HG03060 (cell line): ENCODE data around the gene GDF2.

ENCODE experiments used
- ATAC-seq: cut with Tn5 transposase; IDR thresholded peaks from one replicate; pipeline ENCODE4 v1.9.1; 2021; ENCODE audit warnings: low read depth, moderate number of reproducible peaks; ENCODE audit not compliant: unreplicated experiment

GDF2 gene

GRCh38 chr10:47311193-47311931 lies 10.9 kb upstream of the GDF2 start:
- ATAC-seq, result no peak

DNA sequence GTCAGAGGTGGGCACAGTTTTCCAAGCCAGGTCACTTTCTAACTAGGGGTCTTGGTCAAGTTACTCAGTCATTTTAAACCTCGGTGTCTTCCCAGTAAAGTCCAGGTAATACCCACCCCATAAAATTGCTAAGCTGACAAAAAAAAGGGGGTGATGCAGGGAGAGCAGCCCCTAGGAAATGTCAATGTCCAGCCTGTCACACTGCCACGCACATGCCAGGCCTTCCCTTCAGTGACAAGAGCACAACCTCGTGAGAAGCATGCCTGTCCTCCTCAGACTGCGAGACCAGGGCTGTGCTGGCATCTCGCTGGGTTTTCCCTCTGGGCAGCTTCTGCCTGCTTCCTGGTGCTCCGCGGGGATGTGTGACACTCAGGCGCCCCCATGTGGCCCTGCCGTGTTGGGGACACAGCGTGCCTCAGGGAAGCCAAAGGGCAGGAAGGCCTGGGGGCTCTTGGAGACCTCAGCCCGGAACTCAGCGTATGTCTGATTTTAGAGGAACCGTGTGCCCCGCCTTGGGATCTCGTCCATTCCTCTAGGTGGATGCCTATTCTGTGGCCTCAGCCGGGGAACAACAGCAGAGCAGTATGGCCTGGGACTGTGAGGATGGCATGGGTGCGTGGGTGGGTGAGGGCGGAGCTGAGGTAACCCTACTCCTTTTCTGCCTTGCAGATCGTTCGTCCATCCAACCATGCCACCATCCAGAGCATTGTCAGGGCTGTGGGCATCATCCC lies 10.2 kb upstream of the GDF2 start:
- ATAC-seq, result no peak

- ATAC-seq, result no peak
Observed at GRCh38 chr10:47312663-47312995, 9.6 kb upstream of the GDF2 start.

GRCh38 chr10:47314416-47314970 lies 7.8 kb upstream of the GDF2 start:
- no peak for ATAC-seq

GRCh38 chr10:47315421-47315820 lies 6.8 kb upstream of the GDF2 start:
- ATAC-seq, result no peak

DNA sequence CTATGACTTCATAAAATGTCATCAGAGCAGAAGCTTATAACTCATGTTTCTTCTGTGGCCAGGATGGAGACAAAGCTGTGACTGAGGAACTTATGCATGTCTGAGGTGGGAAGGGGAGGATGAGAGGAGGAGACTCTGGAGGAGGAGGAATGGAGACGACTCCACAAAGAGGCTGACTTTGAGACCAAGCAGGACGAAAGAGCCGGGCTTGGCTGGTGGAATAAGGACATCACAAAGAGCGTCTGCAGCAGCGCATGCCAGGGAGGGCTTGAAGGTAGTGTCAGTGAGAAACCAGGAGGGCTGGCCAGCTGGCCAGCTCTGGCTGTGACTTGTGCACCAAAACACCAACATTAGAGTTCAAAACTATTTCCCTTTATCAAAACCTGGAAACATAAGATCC lies 6.1 kb upstream of the GDF2 start:
- no peak for ATAC-seq

GRCh38 chr10:47317251-47317650 lies 5.0 kb upstream of the GDF2 start:
- no peak for ATAC-seq

DNA sequence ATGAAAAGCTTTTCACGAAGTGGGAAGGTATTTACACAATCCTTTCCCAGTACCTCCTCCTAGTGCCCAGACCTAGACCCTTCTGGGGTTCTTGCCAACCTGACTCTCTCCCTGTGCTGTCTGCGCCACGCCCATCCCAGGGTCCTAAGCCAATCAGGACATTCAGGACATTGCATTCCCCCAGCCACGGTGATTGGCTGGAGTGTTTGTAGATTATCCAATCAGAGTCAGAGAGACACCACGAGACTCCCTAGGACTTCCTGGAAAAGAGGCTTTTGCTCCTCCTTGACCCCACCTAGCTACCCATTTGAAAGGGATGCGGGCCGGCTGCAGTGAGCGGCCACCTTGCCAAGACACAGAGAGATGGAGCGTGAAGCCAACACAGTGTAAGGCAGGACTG lies 3.5 kb upstream of the GDF2 start:
- no peak for ATAC-seq

- no peak for ATAC-seq
Observed at GRCh38 chr10:47319784-47320183, 2.5 kb upstream of the GDF2 start.

DNA sequence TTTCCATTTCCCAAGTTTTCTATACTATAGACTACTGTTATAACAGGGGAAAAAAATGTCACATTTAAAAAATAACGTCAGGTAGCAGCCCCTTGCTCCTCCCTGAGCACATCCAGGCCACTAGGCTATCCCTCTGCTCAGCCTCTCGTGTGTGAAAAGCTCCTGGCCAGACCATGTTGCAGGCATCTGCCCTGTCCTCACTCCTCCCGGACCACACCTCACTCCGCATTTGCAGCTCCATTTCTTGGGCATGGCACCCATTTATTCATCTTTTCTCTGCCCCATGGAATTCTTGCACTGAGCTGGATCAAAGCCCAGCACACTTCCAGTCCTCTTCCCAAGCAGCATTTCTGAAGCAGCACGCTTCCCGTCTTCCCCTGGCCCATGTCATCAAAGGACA lies 1.4 kb upstream of the GDF2 start:
- no peak for ATAC-seq

DNA sequence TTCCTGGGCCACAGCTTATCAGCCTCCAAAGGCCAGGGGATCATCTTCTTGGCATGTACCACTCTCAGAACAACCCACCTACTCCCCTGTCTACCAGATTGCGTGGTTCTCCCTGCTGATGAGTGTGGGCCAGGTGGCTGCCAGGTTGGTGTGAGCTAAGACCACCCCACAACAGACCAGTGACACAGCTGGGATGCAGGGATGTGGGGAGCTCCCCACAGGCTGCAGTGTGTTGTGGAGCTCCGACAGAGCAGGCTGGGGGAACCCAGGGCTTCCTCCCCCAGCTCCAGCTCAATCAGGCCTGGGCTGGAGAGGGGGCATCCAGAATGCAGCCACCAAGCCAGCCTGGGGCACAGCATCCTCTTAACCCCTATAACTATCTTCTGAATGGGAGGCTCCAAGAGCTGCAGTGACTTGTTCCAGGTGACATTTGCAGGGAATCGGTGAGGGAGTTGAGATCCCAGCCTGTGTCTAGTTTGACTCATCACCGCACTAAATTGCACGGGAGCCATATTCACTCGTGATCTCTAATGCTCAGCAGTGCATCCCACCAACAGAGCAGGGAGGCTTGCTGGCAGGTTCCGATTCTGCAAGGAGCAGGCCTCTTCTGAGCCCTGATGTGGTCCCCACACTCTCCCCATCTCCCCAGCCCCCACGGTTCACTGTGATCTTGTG lies 596 bp upstream of the GDF2 start:
- ATAC-seq, result no peak

- no peak for ATAC-seq
Observed at GRCh38 chr10:47323087-47323486, 833 bp downstream of the GDF2 start.

GRCh38 chr10:47323636-47324296 lies 1.5 kb downstream of the GDF2 start:
- ATAC-seq, result no peak

DNA sequence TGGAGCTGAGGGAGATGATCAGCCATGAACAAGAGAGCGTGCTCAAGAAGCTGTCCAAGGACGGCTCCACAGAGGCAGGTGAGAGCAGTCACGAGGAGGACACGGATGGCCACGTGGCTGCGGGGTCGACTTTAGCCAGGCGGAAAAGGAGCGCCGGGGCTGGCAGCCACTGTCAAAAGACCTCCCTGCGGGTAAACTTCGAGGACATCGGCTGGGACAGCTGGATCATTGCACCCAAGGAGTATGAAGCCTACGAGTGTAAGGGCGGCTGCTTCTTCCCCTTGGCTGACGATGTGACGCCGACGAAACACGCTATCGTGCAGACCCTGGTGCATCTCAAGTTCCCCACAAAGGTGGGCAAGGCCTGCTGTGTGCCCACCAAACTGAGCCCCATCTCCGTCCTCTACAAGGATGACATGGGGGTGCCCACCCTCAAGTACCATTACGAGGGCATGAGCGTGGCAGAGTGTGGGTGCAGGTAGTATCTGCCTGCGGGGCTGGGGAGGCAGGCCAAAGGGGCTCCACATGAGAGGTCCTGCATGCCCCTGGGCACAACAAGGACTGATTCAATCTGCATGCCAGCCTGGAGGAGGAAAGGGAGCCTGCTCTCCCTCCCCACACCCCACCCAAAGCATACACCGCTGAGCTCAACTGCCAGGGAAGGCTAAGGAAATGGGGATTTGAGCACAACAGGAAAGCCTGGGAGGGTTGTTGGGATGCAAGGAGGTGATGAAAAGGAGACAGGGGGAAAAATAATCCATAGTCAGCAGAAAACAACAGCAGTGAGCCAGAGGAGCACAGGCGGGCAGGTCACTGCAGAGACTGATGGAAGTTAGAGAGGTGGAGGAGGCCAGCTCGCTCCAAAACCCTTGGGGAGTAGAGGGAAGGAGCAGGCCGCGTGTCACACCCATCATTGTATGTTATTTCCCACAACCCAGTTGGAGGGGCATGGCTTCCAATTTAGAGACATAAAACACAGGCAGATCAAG lies 3.3 kb downstream of the GDF2 start:
- no peak for ATAC-seq

DNA sequence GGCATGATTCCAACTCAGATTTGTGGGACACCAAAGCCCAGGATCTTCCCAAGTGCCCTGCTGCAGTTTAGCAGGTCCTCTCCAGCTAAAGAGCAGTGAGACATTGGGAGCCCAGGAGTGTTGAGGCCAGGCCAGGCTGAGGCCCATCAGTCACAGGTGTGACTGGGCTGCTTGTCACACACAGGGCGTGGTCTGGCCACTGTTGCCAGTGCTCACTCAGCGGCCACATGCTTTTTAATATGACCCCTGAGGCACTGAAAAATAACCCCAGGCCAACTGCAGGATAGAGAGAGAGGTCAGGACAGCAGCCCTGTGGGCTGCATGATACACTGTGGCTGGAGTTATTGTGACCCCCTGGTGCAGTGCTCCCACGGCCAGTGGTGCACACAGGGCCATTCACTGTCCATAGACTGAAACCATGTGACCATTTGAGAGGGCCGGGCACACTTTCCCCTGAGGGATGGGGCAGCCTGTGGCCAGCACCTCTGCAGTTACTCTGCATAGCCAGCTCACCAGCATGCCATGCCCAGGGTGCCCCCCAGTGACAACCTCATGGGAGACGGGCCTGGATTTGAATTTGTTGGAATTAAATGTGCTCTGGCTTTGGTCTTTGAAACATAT lies 4.2 kb downstream of the GDF2 start:
- ATAC-seq, result no peak

GRCh38 chr10:47326927-47327330 lies 4.7 kb downstream of the GDF2 start:
- no peak for ATAC-seq

GRCh38 chr10:47329855-47330254 lies 7.6 kb downstream of the GDF2 start:
- no peak for ATAC-seq

DNA sequence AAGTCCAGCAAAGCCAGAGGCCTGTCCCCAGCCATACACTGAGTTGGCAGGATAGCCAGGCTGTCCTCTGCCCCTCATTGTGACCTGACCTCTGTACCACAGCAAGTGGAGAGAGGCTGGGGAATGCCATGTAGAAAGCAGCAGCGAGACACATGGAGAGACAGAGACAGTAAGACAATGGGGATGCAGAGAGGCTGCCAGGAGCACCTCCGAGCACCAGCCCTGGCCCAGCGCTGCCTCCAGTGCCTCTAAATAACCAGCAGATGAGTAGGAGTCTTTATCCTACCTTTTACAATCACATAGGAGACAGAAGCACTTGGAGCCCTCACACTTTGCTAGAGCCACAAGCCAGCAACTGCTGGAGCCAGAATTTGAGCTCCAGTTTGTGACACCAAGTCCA lies 8.1 kb downstream of the GDF2 start:
- ATAC-seq, result no peak

GRCh38 chr10:47330804-47331203 lies 8.6 kb downstream of the GDF2 start:
- ATAC-seq, result no peak
